ENCODE data around the gene PTPRK.

Gene PTPRK

GRCh38 chr6:128276311-128276710 is 244.1 kb downstream of the PTPRK start:
- Histone ChIP-seq H3K4me1 (peaks cover 0 to 36% (median 3%) of the 10 kb centered on the region in 4 donors), H3K36me3 (no peaks in the 10 kb centered on the region), H3K27ac (no peak overlapping the region), H3K9me3 (no peaks in the 10 kb centered on the region), H3K4me3 (no peak overlapping the region), H3K27me3 (no peaks in the 10 kb centered on the region)
- DNase-seq, result no peak
- TF ChIP-seq CTCF (IDR thresholded peaks at IDR 0.05), result no peak
- intact Hi-C loops (cut with DNase I; ENCODE audit: low total_unique reads), result no loop called here

- no peak overlapping the region for H3K27ac ChIP-seq
- no peak for DNase-seq
- no peak overlapping the region for H3K4me3 ChIP-seq
- H3K36me3 ChIP-seq, result no peaks in the 10 kb centered on the region
- no peaks in the 10 kb centered on the region for H3K27me3 ChIP-seq
- no peak for TF ChIP-seq CTCF (IDR thresholded peaks at IDR 0.05)
- intact Hi-C loops (cut with DNase I; ENCODE audit: low total_unique reads), result no loop called here
- peaks cover 0 to 42% (median 4%) of the 10 kb centered on the region in 4 donors for H3K4me1 ChIP-seq
- no peaks in the 10 kb centered on the region for H3K9me3 ChIP-seq
Measured at GRCh38 chr6:128275681-128276080, 244.7 kb downstream of the PTPRK start.

- H3K27me3 ChIP-seq, result no peaks in the 10 kb centered on the region
- no peaks in the 10 kb centered on the region for H3K36me3 ChIP-seq
- intact Hi-C loops (cut with DNase I; ENCODE audit: low total_unique reads), result no loop called here
- no peak overlapping the region for H3K4me3 ChIP-seq
- peaks cover 0 to 43% (median 4%) of the 10 kb centered on the region in 4 donors for H3K4me1 ChIP-seq
- DNase-seq, result no peak
- TF ChIP-seq CTCF (IDR thresholded peaks at IDR 0.05), result no peak
- H3K27ac ChIP-seq, result no peak overlapping the region
- no peaks in the 10 kb centered on the region for H3K9me3 ChIP-seq
Measured at GRCh38 chr6:128275030-128275429, 245.4 kb downstream of the PTPRK start.

- no peak for TF ChIP-seq CTCF (IDR thresholded peaks at IDR 0.05)
- Histone ChIP-seq H3K27me3 (no peaks in the 10 kb centered on the region), H3K9me3 (no peaks in the 10 kb centered on the region), H3K27ac (no peak overlapping the region), H3K4me3 (no peak overlapping the region), H3K4me1 (peaks cover 0 to 49% (median 4%) of the 10 kb centered on the region in 4 donors), H3K36me3 (no peaks in the 10 kb centered on the region)
- no peak for DNase-seq
- intact Hi-C loops (cut with DNase I; ENCODE audit: low total_unique reads), result no loop called here
Measured at GRCh38 chr6:128271527-128271926, 248.9 kb downstream of the PTPRK start.

- DNase-seq, result no peak
- Histone ChIP-seq H3K27ac (no peak overlapping the region), H3K36me3 (no peaks in the 10 kb centered on the region), H3K4me1 (peaks cover 0 to 44% (median 4%) of the 10 kb centered on the region in 4 donors), H3K27me3 (no peaks in the 10 kb centered on the region), H3K4me3 (no peak overlapping the region), H3K9me3 (no peaks in the 10 kb centered on the region)
- no peak for TF ChIP-seq CTCF (IDR thresholded peaks at IDR 0.05)
- intact Hi-C loops (cut with DNase I; ENCODE audit: low total_unique reads), result no loop called here
Measured at GRCh38 chr6:128271011-128271410, 249.4 kb downstream of the PTPRK start.

GRCh38 chr6:128266946-128267345 is 253.5 kb downstream of the PTPRK start:
- no peak for TF ChIP-seq CTCF (IDR thresholded peaks at IDR 0.05)
- Histone ChIP-seq H3K4me3 (no peak overlapping the region), H3K36me3 (no peaks in the 10 kb centered on the region), H3K4me1 (peaks cover 0 to 24% (median 2%) of the 10 kb centered on the region in 4 donors), H3K27ac (no peak overlapping the region), H3K9me3 (no peaks in the 10 kb centered on the region), H3K27me3 (no peaks in the 10 kb centered on the region)
- intact Hi-C loops (cut with DNase I; ENCODE audit: low total_unique reads), result no loop called here
- no peak for DNase-seq

Measured in tibial artery (tissue), 4 donors.